Activated naive CD8-positive, alpha-beta T cell treated with anti-CD3 and anti-CD28 coated beads for 36 hours (primary cell): ENCODE measurements around the gene METTL1. TPM values are rescaled to one million over a fixed set of nuclear protein-coding genes. Genes with fewer than 3 reads are reported as not detected.
A peak's percentile ranks its signal among the peaks of the same experiment; 100 is the strongest.
"Not testable (repeated sequence)": the region's sequence is repeated elsewhere in the genome, so short reads cannot be mapped to it uniquely, and the experiment has no call there.

Experiments
- DNase-seq: peaks from one replicate; pipeline ENCODE4 v3.0.0; 2021
- H3K27ac Mint-ChIP-seq: one replicate; pipeline ENCODE4 v1.8.0; 2022; ENCODE audit warnings: mild to moderate bottlenecking, moderate library complexity, mixed read lengths
- H3K27me3 Mint-ChIP-seq: one replicate; pipeline ENCODE4 v1.8.0; 2022; ENCODE audit warnings: mild to moderate bottlenecking, mixed read lengths
- H3K36me3 Mint-ChIP-seq: one replicate; pipeline ENCODE4 v1.8.0; 2021; ENCODE audit warnings: mild to moderate bottlenecking, mixed read lengths
- H3K4me1 Mint-ChIP-seq: one replicate; pipeline ENCODE4 v1.8.0; 2021; ENCODE audit warnings: mixed read lengths
- H3K4me3 Mint-ChIP-seq: one replicate; pipeline ENCODE4 v1.8.0; 2022; ENCODE audit warnings: mild to moderate bottlenecking, moderate library complexity, mixed read lengths
- H3K9me3 Mint-ChIP-seq: one replicate; pipeline ENCODE4 v1.8.0; 2022; ENCODE audit warnings: mixed read lengths
- total RNA-seq, 2 experiments: library from RNA; stranded (reverse); gene quantifications; one replicate each; pipeline ENCODE4 v1.2.3, GENCODE V29; 2021

The METTL1 gene
- total RNA-seq, 2 experiments from 2014 or later: 59.6 to 60.1 TPM

GRCh38 chr12:57780284-57780897 is 8.5 kb upstream of the METTL1 start:
- H3K27me3 Mint-ChIP-seq: no peaks in the 10 kb centered on the region
- H3K27ac Mint-ChIP-seq: no peak overlapping the region
- no peak overlapping the region for H3K4me3 Mint-ChIP-seq

GRCh38 chr12:57779736-57780135 is 7.8 kb upstream of the METTL1 start:
- Mint-ChIP-seq H3K36me3 (peaks cover 14% of the 10 kb centered on the region), H3K4me1 (peaks cover 20% of the 10 kb centered on the region), H3K4me3 (no peak overlapping the region), H3K9me3 (no peaks in the 10 kb centered on the region), H3K27me3 (no peaks in the 10 kb centered on the region), H3K27ac (no peak overlapping the region)
- no peak for DNase-seq

More at GRCh38 chr12:57780284-57780897, 8.5 kb upstream of the METTL1 start:
- Mint-ChIP-seq H3K4me1 (peaks cover 20% of the 10 kb centered on the region), H3K36me3 (peaks cover 14% of the 10 kb centered on the region), H3K9me3 (no peaks in the 10 kb centered on the region)
- DNase-seq: no peak

- Mint-ChIP-seq H3K4me1 (peaks cover 16% of the 10 kb centered on the region), H3K27ac (no peak overlapping the region), H3K36me3 (peaks cover 12% of the 10 kb centered on the region), H3K4me3 (no peak overlapping the region), H3K27me3 (peaks cover under 1% of the 10 kb centered on the region), H3K9me3 (no peaks in the 10 kb centered on the region)
- DNase-seq: no peak
Measured at GRCh38 chr12:57777911-57778310, 6.0 kb upstream of the METTL1 start.

- no peak overlapping the region for H3K27ac Mint-ChIP-seq
- H3K9me3 Mint-ChIP-seq: no peaks in the 10 kb centered on the region
Measured at GRCh38 chr12:57777367-57777766, 5.5 kb upstream of the METTL1 start.

GRCh38 chr12:57776247-57776587 is 4.3 kb upstream of the METTL1 start:
- Mint-ChIP-seq H3K4me1 (peaks cover 9% of the 10 kb centered on the region), H3K27me3 (peaks cover 3% of the 10 kb centered on the region), H3K9me3 (no peaks in the 10 kb centered on the region), H3K27ac (no peak overlapping the region), H3K36me3 (peaks cover 12% of the 10 kb centered on the region), H3K4me3 (no peak overlapping the region)
- no peak for DNase-seq

More at GRCh38 chr12:57777367-57777766, 5.5 kb upstream of the METTL1 start:
- Mint-ChIP-seq H3K27me3 (peaks cover 3% of the 10 kb centered on the region), H3K36me3 (peaks cover 11% of the 10 kb centered on the region), H3K4me3 (no peak overlapping the region), H3K4me1 (peaks cover 17% of the 10 kb centered on the region)
- no peak for DNase-seq

- DNase-seq: no peak
- no peaks in the 10 kb centered on the region for H3K9me3 Mint-ChIP-seq
- peaks cover 14% of the 10 kb centered on the region for H3K36me3 Mint-ChIP-seq
- no peak overlapping the region for H3K27ac Mint-ChIP-seq
- H3K4me1 Mint-ChIP-seq: peaks cover 13% of the 10 kb centered on the region
- H3K27me3 Mint-ChIP-seq: peaks cover 3% of the 10 kb centered on the region
- H3K4me3 Mint-ChIP-seq: no peak overlapping the region
Measured at GRCh38 chr12:57775563-57776246, 3.8 kb upstream of the METTL1 start.

GRCh38 chr12:57775044-57775443 is 3.1 kb upstream of the METTL1 start:
- Mint-ChIP-seq H3K9me3 (no peaks in the 10 kb centered on the region), H3K4me3 (no peak overlapping the region), H3K27me3 (peaks cover 3% of the 10 kb centered on the region), H3K36me3 (peaks cover 18% of the 10 kb centered on the region), H3K4me1 (peaks cover 14% of the 10 kb centered on the region), H3K27ac (no peak overlapping the region)
- DNase-seq: no peak

- DNase-seq, H3K4me3 Mint-ChIP-seq, H3K27me3 Mint-ChIP-seq, H3K27ac Mint-ChIP-seq, H3K9me3 Mint-ChIP-seq: not testable (repeated sequence)
- Mint-ChIP-seq H3K36me3 (peaks cover 22% of the 10 kb centered on the region), H3K4me1 (peaks cover 14% of the 10 kb centered on the region)
Measured at GRCh38 chr12:57774634-57775033, 2.7 kb upstream of the METTL1 start.

GRCh38 chr12:57772429-57773322 is 771 bp upstream of the METTL1 start, which contains the start of gene EEF1AKMT3:
EEF1AKMT3 (plus strand) TSS chr12:57772614; CDS start chr12:57772725, 111 bp downstream.
- DNase-seq: peak; percentile 40
- Mint-ChIP-seq H3K36me3 (peaks cover 39% of the 10 kb centered on the region), H3K27me3 (peaks cover 3% of the 10 kb centered on the region), H3K9me3 (no peaks in the 10 kb centered on the region), H3K4me3 (peak within 1 kb of the TSS; percentile 97), H3K27ac (peak within 1 kb of the TSS; percentile 98), H3K4me1 (peaks cover 14% of the 10 kb centered on the region)

GRCh38 chr12:57771236-57771872 is 551 bp downstream of the METTL1 start:
- Mint-ChIP-seq H3K4me3 (peak overlapping the region; percentile 97), H3K36me3 (peaks cover 43% of the 10 kb centered on the region), H3K27ac (peak overlapping the region; percentile 98), H3K27me3 (peaks cover 7% of the 10 kb centered on the region), H3K9me3 (no peaks in the 10 kb centered on the region), H3K4me1 (peaks cover 26% of the 10 kb centered on the region)
- DNase-seq: peak; percentile 91

GRCh38 chr12:57770734-57771133 is 1.2 kb downstream of the METTL1 start:
- Mint-ChIP-seq H3K27ac (peak overlapping the region; percentile 59), H3K4me1 (peaks cover 28% of the 10 kb centered on the region), H3K36me3 (peaks cover 42% of the 10 kb centered on the region), H3K4me3 (peak overlapping the region; percentile 97), H3K27me3 (peaks cover 7% of the 10 kb centered on the region), H3K9me3 (no peaks in the 10 kb centered on the region)
- DNase-seq: no peak

GRCh38 chr12:57769594-57769993 is 2.3 kb downstream of the METTL1 start:
- DNase-seq: no peak
- Mint-ChIP-seq H3K4me1 (peaks cover 34% of the 10 kb centered on the region), H3K27me3 (peaks cover 7% of the 10 kb centered on the region), H3K27ac (no peak overlapping the region), H3K9me3 (no peaks in the 10 kb centered on the region), H3K36me3 (peaks cover 42% of the 10 kb centered on the region), H3K4me3 (no peak overlapping the region)

- Mint-ChIP-seq H3K36me3 (peaks cover 54% of the 10 kb centered on the region), H3K4me1 (peaks cover 46% of the 10 kb centered on the region), H3K27ac (no peak overlapping the region), H3K27me3 (peaks cover 6% of the 10 kb centered on the region), H3K9me3 (no peaks in the 10 kb centered on the region), H3K4me3 (no peak overlapping the region)
- no peak for DNase-seq
Measured at GRCh38 chr12:57767876-57768275, 4.0 kb downstream of the METTL1 start.

- DNase-seq: no peak
- peaks cover 5% of the 10 kb centered on the region for H3K27me3 Mint-ChIP-seq
- H3K4me1 Mint-ChIP-seq: peaks cover 47% of the 10 kb centered on the region
- peaks cover 53% of the 10 kb centered on the region for H3K36me3 Mint-ChIP-seq
- no peaks in the 10 kb centered on the region for H3K9me3 Mint-ChIP-seq
- no peak overlapping the region for H3K27ac Mint-ChIP-seq
- H3K4me3 Mint-ChIP-seq: no peak overlapping the region
Measured at GRCh38 chr12:57767305-57767698, 4.6 kb downstream of the METTL1 start.
